ENCODE results near the gene PLEKHH3.
"Not testable (repeated sequence)": the region's sequence is repeated elsewhere in the genome, so short reads cannot be mapped to it uniquely, and the experiment has no call there.

PLEKHH3 gene

GRCh38 chr17:42627032-42627764 is 49.6 kb downstream of the PLEKHH3 start:
- DNase-seq, result not testable (repeated sequence)

GRCh38 chr17:42623732-42624596 is 52.8 kb downstream of the PLEKHH3 start:
- DNase-seq, result no peak

- DNase-seq, result no peak
Observed at GRCh38 chr17:42623271-42623670, 53.5 kb downstream of the PLEKHH3 start.

GRCh38 chr17:42621987-42622386 is 54.8 kb downstream of the PLEKHH3 start:
- DNase-seq, result not testable (repeated sequence)

GRCh38 chr17:42618442-42619150 is 58.2 kb downstream of the PLEKHH3 start:
- DNase-seq, result no peak

GRCh38 chr17:42617956-42618431 is 58.8 kb downstream of the PLEKHH3 start:
- no peak for DNase-seq
